Limb (tissue), 2 donors: ENCODE measurements around the gene CTF1.
A peak's percentile ranks its signal among the peaks of the same experiment; 100 is the strongest.
"Not testable (repeated sequence)": the region's sequence is repeated elsewhere in the genome, so short reads cannot be mapped to it uniquely, and the experiment has no call there.

Experiments
- DNase-seq, 2 donors: peaks; one replicate each; pipeline ENCODE4 v3.0.0-alpha.2; 2016; ENCODE audit errors: extremely low spot score in 2 of 2

CTF1 gene

DNA sequence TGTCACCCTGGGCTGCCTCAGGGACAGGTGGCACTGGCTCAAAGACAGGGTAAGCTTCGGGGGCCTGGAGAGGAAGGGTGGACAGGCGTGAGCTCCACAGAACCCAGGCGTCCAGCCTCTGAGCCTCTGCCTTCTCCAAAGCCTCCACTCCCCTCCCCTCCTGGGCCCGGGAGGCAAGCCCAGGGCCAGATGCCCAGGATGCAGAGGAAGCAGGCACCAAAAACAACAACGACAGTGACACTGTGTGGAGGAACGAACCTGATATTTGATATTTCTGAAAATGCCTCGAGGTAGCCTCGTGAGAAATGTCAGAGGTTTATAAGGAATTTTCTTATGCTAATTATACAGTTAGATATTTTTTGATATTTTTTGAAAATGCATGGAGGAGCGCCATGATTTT is 8.5 kb upstream of the CTF1 start:
- no peak for DNase-seq

- no peak for DNase-seq
Observed at GRCh38 chr16:30888856-30889499, 7.4 kb upstream of the CTF1 start.

- no peak for DNase-seq
Observed at GRCh38 chr16:30889721-30890120, 6.7 kb upstream of the CTF1 start.

GRCh38 chr16:30891043-30891823 is 5.2 kb upstream of the CTF1 start:
- DNase-seq, result not testable (repeated sequence)

- no peak for DNase-seq
Observed at GRCh38 chr16:30892670-30893416, 3.6 kb upstream of the CTF1 start.

DNA sequence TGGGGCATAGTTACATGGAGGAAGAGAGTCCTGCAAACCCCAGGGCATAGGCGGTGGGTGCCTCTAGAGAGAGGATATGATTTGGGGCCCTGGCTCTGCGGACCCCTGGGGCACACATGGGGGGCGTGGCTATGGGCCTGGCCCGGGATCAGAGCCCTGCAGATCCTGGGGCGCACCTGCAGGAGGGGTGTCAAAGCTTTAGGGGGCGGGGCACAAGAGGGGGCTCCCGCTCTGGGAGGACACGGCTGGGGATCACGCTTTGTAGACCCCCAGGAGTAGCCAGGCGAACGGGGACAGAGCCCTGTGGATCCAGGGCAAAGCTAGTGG is 3.0 kb upstream of the CTF1 start:
- DNase-seq, result no peak

DNA sequence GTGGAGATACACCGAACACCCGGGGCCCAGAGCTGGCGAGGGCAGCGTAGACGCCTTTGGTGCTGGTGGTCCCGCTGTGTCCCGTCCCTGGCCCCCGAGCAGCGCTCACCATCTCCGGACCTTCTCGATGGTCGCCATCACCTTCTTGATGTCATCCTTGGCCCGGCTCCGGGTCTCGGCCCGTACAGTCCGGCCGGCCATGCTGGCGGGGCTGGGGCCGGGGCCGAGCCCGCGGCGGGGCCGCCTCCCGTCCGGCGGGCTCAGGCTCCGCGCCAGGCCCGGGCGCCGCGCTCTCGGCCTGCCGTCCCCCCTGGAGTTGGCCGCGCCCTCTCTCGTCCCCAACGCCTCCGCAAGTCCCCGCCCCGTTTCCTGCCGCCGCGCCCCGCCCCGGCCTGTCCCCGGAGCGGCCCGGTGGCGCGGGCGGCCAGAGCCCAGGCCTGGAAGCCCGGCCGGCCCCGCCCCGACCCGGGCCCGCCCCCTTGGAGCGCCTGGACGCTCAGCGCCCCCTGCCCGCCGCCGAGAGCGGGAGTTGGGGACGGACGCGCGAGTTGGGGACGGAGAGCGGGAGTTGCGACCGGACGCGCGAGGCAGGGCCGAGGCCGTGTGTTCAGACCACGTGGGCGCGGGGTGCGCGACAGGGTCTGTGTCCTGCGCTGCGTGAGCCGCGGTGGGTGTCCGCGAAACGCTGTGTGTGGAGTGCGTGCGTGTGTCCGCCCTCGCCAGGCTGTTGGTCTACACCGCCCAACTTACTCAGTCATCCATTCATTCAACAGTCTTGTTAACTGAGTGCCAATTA is 2.5 kb upstream of the CTF1 start, which contains the start of gene BCL7C:
Gene BCL7C (minus strand): TSS at position 334 of the 796 bp plus-strand sequence. CDS start 133 bp downstream, at position 201.
- peak; percentile 83 to 92 for DNase-seq

DNA sequence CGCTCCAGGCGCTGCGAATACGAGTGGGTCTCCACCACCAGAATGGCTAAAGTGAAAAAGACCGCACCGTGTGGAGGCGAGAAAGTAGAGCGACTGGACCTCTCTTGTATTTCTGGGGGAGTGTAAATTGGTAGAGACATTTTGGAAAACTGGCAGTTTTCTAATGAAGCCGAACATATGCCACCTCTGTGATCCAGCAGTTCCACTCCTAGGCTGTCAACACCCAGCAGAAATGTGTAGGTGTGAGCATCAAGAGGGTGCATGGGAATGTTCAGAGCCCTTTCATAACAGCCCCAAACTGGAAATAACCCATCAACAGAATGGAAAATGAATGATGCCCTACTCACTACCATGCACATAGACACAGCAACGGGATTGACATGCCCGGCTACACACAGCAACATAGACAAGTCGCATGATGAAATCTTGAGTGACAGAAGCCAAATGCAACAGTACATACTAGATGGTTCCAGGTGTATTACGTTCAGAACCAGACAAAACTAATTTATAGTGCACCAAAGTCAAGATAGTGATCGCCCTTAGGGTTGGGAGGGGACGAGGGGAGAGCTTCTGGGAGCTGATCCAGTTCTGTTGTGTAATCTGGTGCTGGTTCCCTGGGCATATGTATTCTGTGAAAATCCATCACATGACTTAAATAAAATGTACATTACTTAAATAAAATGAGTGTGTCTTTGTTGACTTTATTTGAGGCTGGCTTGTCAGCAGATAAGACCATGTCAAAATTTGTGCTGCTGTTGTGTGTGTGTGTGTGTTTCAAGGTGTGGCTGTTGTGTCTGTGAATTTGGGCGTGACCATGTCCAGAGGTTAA is 1.7 kb upstream of the CTF1 start:
- DNase-seq, result no peak

DNA sequence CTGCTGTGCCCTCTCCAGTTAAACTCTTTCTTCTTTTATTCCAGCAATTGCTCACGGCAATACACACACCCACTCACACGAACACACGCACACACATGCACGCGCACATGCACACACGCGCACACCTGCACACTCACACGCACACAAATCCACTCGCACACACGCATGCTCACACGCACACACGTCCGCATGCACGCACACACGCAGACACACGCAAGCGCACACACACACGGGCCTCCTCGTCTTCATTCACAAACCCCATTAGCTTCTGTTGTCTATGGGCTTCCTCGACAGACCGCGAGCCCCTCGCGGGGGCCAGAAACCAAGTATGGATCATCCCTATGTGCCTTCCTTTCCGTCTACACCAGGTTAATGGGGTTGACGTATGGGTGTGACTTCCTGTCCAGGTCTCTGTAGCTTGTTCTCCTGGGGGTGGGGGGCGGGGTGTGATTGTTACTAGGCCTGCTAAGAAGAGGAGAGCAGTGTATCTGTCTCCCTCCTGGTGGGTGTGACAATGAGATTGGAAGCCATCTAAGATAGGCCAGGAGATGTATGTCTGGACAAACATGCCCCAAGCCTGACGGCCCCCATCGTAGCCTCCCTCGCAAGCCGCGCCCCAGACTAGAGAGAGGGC is 670 bp upstream of the CTF1 start:
- peak; percentile 26 to 62 for DNase-seq

- peak; percentile 83 to 94 for DNase-seq
Observed at GRCh38 chr16:30896889-30897733, 697 bp downstream of the CTF1 start.

GRCh38 chr16:30899794-30900193 is 3.4 kb downstream of the CTF1 start:
- no peak for DNase-seq

DNA sequence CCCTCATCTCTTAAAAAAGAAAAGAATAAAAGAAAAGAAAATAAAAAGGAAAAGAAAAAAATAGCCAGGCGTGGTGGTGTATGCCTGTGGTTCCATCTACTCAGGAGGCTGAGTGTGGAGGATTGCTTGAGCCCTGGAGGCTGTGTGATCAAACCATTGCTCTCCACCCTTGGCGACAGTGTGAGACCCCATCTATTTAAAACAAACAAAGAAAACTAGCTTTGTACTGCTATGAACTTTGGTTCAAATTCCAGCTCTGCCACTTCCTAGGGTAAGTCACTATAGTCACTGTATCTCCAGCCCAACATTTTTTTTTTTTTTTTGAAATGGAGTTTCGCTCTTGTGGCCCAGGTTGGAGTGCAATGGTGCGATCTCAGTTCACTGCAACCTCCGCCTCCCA is 4.2 kb downstream of the CTF1 start:
- no peak for DNase-seq

GRCh38 chr16:30901201-30902028 is 5.0 kb downstream of the CTF1 start:
- no peak for DNase-seq

DNA sequence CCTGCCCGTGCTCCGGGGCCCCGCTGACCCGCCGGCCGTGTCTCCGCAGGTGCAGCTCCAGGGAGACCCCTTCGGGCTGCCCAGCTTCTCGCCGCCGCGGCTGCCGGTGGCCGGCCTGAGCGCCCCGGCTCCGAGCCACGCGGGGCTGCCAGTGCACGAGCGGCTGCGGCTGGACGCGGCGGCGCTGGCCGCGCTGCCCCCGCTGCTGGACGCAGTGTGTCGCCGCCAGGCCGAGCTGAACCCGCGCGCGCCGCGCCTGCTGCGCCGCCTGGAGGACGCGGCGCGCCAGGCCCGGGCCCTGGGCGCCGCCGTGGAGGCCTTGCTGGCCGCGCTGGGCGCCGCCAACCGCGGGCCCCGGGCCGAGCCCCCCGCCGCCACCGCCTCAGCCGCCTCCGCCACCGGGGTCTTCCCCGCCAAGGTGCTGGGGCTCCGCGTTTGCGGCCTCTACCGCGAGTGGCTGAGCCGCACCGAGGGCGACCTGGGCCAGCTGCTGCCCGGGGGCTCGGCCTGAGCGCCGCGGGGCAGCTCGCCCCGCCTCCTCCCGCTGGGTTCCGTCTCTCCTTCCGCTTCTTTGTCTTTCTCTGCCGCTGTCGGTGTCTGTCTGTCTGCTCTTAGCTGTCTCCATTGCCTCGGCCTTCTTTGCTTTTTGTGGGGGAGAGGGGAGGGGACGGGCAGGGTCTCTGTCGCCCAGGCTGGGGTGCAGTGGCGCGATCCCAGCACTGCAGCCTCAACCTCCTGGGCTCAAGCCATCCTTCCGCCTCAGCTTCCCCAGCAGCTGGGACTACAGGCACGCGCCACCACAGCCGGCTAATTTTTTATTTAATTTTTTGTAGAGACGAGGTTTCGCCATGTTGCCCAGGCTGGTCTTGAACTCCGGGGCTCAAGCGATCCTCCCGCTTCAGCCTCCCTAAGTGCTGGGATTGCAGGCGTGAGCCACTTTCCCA is 5.9 kb downstream of the CTF1 start:
- peak in 1 of 2 donors; percentile 85 for DNase-seq

DNA sequence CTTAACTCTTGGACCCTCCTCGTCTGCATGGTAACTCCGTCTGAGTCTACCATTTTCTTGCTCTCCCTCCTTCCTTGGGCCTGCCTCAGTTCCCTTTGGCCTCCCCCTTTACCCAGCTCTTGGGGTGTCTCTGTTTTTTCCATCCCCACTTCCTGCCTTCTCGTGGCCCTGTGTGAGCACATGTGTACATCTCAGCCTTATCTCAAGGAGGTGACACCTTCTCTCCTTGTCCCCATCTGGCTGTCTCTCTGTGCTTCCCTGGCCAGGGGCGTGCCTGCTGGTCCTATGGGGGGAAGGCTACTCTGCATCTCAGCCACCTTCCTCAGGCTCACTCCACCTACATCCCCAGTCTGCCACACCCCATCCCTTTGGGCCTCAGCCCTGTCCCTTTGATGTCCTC is 6.6 kb downstream of the CTF1 start:
- DNase-seq, result no peak

DNA sequence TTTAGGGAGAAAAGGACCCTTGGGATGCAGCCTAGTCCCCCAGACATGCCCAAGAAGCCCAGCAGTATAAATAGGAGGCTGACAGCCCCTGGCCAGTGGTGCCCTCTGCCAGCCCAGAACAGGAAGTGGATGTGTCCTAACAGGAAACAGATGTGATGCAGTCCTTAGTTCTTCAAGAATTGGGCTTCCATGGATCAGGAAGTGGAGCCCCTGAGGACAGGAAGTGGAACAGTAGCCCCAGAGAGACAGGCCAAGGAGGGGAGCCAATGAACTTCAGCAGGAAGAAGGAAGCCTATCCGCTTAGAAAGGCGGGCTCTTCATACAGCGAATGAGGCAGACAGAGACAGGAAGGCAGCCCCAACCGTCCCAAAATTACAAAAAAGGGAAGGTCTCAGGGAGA is 7.2 kb downstream of the CTF1 start:
- DNase-seq, result no peak

- DNase-seq, result no peak
Observed at GRCh38 chr16:30904114-30904780, 7.8 kb downstream of the CTF1 start.
